Right lobe of liver (tissue), 4 donors: Measurements from ENCODE around the gene NBEA.

Source experiments
- CTCF ChIP-seq, 4 donors: fragments of 200-600 bp in 3 of 4; fragments of 450-650 bp in 1 of 4; IDR thresholded peaks; one replicate each; pipeline versions ENCODE4 v1.5.1 to v1.8.0; 2016 to 2022; ENCODE audit warnings: antibody characterized with exemption in 4 of 4, mild to moderate bottlenecking in 2 of 4
- POLR2A ChIP-seq: fragments of 450-650 bp; IDR thresholded peaks from one replicate; pipeline ENCODE4 v1.6.1; 2017; ENCODE audit warnings: antibody characterized with exemption, mild to moderate bottlenecking
- donor health status: DM: no; HTN: no; CAD: no.
- donor health status: DM: no; HTN: no; CAD: no.
- donor health status: DM: no; HTN: yes; CAD: no.

GRCh38 chr13:35526577-35526976 is 584.5 kb downstream of the NBEA start:
- TF ChIP-seq CTCF (IDR thresholded peaks at IDR 0.05) (no peak), POLR2A (no peak)
